Mesothelial cell of epicardium (in vitro differentiated cells): Measurements from ENCODE around the gene RIIAD1. TPM values are rescaled to one million over a fixed set of nuclear protein-coding genes. Genes with fewer than 3 reads are reported as not detected.
"Not testable (repeated sequence)": the region's sequence is repeated elsewhere in the genome, so short reads cannot be mapped to it uniquely, and the experiment has no call there.

Experiments
- DNase-seq, 2 experiments: peaks; one replicate each; pipeline ENCODE4 v3.0.0; 2021; ENCODE audit warnings: low spot score in 2 of 2; ENCODE audit not compliant: unreplicated experiment in 2 of 2
- H3K27ac Mint-ChIP-seq: 2 replicates; pipeline ENCODE4 v1.8.0; 2021; ENCODE audit warnings: mixed read lengths
- H3K27me3 Mint-ChIP-seq: 2 replicates; pipeline ENCODE4 v1.8.0; 2021; ENCODE audit warnings: low read depth, mixed read lengths
- H3K36me3 Mint-ChIP-seq: 2 replicates; pipeline ENCODE4 v1.8.0; 2021; ENCODE audit warnings: mixed read lengths
- H3K4me1 Mint-ChIP-seq: 2 replicates; pipeline ENCODE4 v1.8.0; 2021; ENCODE audit warnings: mixed read lengths
- H3K4me3 Mint-ChIP-seq: 2 replicates; pipeline ENCODE4 v1.8.0; 2021; ENCODE audit warnings: mild to moderate bottlenecking, moderate library complexity, mixed read lengths
- H3K9me3 Mint-ChIP-seq: 2 replicates; pipeline ENCODE4 v1.8.0; 2021; ENCODE audit warnings: mixed read lengths
- total RNA-seq: library from RNA; stranded (reverse); gene quantifications from 3 replicates; pipeline ENCODE4 v1.2.1, GENCODE V29; 2021
- TF ChIP-seq, protein P1 (sequence below): fragments of 200-600 bp; sonication (generic); IDR thresholded peaks from one replicate; pipeline ENCODE4 v1.5.0; 2021; ENCODE audit warnings: antibody characterized with exemption; ENCODE audit not compliant: unreplicated experiment

The RIIAD1 gene, protein sequence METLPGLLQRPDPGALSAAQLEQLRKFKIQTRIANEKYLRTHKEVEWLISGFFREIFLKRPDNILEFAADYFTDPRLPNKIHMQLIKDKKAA
- not detected in 3 replicates for total RNA-seq

DNA sequence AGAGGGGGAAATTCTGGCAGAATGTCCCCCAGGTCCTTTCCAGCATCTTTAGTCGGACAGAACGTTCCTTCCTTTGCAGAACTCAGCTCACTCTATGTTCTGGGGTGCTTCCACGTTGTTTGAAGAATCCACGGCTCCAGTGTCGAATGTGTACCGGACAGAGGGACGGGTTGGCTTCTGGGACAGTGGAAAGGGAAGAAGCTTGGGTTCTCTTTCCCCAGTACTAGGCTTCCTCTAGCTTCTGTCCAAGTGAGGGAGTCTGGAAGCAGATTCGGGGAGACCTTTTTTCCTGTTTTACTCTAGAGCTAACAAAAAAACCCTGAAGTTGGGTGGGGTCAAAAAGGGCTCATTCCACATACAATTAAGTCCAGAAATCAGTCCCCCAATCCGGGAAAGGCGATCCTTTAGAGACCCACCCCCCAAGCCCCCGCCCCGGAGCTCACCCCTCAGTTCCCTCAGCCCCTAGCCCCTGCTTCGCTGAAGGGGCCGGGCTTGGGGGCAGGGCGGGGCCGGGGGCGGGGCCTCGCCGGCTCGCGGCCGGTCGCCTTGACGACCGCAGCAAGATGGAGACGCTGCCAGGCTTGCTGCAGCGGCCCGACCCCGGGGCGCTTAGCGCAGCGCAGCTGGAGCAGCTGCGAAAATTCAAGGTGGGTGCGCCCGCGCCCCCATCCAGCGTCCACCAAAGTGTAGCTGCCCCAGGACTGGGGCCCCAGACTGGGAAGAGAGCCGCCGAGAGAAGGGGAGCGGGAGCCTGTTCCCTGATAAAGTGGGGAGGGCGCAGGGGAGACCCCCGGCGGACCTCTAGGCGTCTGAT is at the start of gene RIIAD1:
TSS of gene RIIAD1 (plus strand) at position 549 of the 814 bp plus-strand sequence. CDS start at position 564, 15 bp downstream.
- Mint-ChIP-seq H3K27me3 (peaks cover 93% of the 10 kb centered on the region), H3K27ac (no peak within 1 kb of the TSS), H3K4me1 (peaks cover 26% of the 10 kb centered on the region), H3K36me3 (no peaks in the 10 kb centered on the region), H3K9me3 (no peaks in the 10 kb centered on the region), H3K4me3 (peak within 1 kb of the TSS; percentile 58)
- TF ChIP-seq, protein P1, sequence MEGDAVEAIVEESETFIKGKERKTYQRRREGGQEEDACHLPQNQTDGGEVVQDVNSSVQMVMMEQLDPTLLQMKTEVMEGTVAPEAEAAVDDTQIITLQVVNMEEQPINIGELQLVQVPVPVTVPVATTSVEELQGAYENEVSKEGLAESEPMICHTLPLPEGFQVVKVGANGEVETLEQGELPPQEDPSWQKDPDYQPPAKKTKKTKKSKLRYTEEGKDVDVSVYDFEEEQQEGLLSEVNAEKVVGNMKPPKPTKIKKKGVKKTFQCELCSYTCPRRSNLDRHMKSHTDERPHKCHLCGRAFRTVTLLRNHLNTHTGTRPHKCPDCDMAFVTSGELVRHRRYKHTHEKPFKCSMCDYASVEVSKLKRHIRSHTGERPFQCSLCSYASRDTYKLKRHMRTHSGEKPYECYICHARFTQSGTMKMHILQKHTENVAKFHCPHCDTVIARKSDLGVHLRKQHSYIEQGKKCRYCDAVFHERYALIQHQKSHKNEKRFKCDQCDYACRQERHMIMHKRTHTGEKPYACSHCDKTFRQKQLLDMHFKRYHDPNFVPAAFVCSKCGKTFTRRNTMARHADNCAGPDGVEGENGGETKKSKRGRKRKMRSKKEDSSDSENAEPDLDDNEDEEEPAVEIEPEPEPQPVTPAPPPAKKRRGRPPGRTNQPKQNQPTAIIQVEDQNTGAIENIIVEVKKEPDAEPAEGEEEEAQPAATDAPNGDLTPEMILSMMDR, result no peak
- DNase-seq, result no peak

- TF ChIP-seq, protein P1, result no peak
- no peak overlapping the region for H3K4me3 Mint-ChIP-seq
- peaks cover 19% of the 10 kb centered on the region for H3K9me3 Mint-ChIP-seq
- H3K27ac Mint-ChIP-seq, result no peak overlapping the region
- DNase-seq, result no peak
- H3K27me3 Mint-ChIP-seq, result no peaks in the 10 kb centered on the region
- H3K4me1 Mint-ChIP-seq, result no peaks in the 10 kb centered on the region
- peaks cover 51% of the 10 kb centered on the region for H3K36me3 Mint-ChIP-seq
These were observed 47.9 kb upstream of the RIIAD1 start for GRCh38 chr1:151673407-151673806.

DNA sequence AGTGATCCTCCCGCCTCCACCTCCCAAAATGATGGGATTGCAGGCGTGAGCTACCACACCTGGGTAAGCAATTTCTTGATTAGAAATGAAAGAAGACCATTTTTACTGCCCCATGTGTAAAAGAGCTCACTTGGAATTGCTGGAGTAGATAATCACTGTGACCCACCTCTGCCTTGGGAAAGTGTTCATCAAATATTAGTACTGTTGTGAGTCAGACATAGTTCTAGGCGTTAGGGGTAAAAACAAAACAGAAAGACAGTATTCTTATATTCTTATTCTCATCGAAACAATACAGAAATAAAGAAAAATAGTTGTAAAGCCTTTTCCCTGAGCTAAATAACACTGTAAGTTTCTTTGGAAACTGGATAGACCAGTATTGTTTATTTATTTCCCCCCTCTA is 40.9 kb upstream of the RIIAD1 start:
- no peak for DNase-seq
- Mint-ChIP-seq H3K36me3 (peaks cover 21% of the 10 kb centered on the region), H3K4me3 (no peak overlapping the region), H3K27ac (no peak overlapping the region), H3K27me3 (no peaks in the 10 kb centered on the region), H3K9me3 (no peaks in the 10 kb centered on the region), H3K4me1 (no peaks in the 10 kb centered on the region)
- TF ChIP-seq, protein P1, result no peak

DNA sequence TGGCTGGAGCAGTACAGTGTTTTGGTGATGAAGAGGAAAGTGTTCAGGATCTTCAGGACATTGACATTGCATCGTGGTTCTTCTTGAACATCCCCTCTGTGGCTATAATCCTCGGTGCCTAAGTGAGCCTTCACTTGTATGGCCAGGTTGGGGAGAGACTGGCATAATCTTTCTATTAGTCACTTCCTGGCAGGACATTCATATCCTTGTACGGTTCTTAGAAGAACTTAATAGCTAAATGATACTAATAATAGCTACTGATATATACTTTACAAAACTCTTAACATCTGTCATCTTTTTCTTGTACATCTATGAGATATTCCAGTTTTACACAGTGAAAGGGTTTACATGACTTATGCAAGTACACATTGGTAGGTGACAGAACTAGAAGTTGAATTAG is 40.5 kb upstream of the RIIAD1 start:
- Mint-ChIP-seq H3K9me3 (no peaks in the 10 kb centered on the region), H3K4me1 (no peaks in the 10 kb centered on the region), H3K4me3 (no peak overlapping the region), H3K36me3 (peaks cover 22% of the 10 kb centered on the region), H3K27me3 (no peaks in the 10 kb centered on the region), H3K27ac (no peak overlapping the region)
- no peak for DNase-seq
- TF ChIP-seq, protein P1, result no peak

DNA sequence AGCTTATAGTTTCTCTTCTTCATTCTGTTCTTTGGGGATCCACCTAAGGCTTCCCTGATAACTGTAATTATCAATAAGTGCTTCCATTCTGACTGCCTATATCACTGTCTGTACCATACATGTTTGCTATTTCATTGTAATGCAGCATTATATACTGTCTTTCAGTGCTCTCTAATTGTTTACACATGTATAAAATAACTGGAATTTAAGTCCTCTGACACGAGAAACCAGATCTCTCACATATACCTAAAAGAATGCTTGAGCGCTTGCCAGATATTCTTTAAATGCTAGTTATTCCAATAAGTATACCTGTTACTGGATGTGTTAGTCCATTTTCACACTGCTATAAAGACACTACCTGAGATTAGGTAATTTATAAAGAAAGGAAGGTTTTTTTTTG is 39.4 kb upstream of the RIIAD1 start:
- no peak overlapping the region for H3K4me3 Mint-ChIP-seq
- H3K36me3 Mint-ChIP-seq, result peaks cover 26% of the 10 kb centered on the region
- H3K4me1 Mint-ChIP-seq, result no peaks in the 10 kb centered on the region
- TF ChIP-seq, protein P1, result no peak
- H3K27ac Mint-ChIP-seq, result no peak overlapping the region
- no peaks in the 10 kb centered on the region for H3K27me3 Mint-ChIP-seq
- DNase-seq, result no peak
- H3K9me3 Mint-ChIP-seq, result no peaks in the 10 kb centered on the region

- not testable (repeated sequence) for H3K9me3 Mint-ChIP-seq, H3K27me3 Mint-ChIP-seq, H3K4me1 Mint-ChIP-seq, H3K4me3 Mint-ChIP-seq, DNase-seq, H3K27ac Mint-ChIP-seq
- H3K36me3 Mint-ChIP-seq, result peaks cover 28% of the 10 kb centered on the region
These were observed 38.4 kb upstream of the RIIAD1 start for GRCh38 chr1:151682901-151683300.
